HEK293 (cell line): ENCODE results near the gene PLAAT2.

ENCODE experiments used
- CTCF ChIP-seq: fragments of 450-650 bp; formaldehyde crosslinking; IDR thresholded peaks from 2 replicates; pipeline ENCODE4 v1.5.1; 2016; ENCODE audit warnings: missing biosample characterization, missing genetic modification characterization
- SCRT2 ChIP-seq: fragments of 450-650 bp; formaldehyde crosslinking; IDR thresholded peaks from 2 replicates; pipeline ENCODE4 v1.5.1; 2016; ENCODE audit warnings: missing biosample characterization, missing genetic modification characterization
- ZBTB7A ChIP-seq: fragments of 450-650 bp; formaldehyde crosslinking; IDR thresholded peaks from 2 replicates; pipeline ENCODE4 v1.5.1; 2016; ENCODE audit warnings: low read depth, missing biosample characterization, missing genetic modification characterization

DNA sequence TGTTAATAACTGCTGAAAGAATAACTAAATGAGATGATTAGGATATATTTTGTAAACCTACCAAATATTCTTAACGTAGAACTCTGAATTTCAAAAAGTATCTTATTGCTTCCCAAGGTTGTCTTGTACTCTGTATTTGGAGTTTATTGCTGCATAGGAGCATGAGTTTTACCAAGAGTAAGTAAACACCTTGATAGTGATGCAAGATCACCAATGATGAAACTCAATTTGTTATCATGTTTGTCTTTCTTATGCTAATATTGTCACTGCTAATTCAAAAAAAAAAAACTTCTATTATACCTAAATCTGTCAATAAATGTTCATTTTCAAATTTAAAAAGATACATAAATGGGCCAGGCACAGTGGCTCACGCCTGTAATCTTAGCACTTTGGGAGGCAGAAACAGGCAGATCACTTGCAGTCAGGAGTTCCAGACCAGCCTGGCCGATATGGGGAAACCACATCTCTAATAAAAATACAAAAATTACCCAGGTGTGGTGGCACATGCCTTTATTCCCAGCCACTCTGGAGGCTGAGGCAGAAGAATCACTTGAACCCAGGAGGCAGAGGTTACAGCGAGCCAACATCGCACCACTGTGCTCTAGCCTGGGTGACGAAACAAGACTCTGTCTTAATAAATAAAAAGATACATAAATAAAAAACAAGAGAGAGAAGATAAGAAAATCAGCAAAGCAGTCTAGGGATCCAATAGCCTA is 23.4 kb upstream of the PLAAT2 start:
- TF ChIP-seq CTCF (tag by site-specific recombination) (no peak), ZBTB7A (tag by site-specific recombination) (no peak), SCRT2 (tag by site-specific recombination) (no peak)
